Measurements from ENCODE around the gene CRACR2A. TPM values are rescaled to one million over a fixed set of nuclear protein-coding genes. Genes with fewer than 3 reads are reported as not detected.

The CRACR2A gene
- total RNA-seq, 1 experiment from 2014 or later = 2.0 TPM

- Histone ChIP-seq H3K36me3 (replicated peaks; ENCODE audit: control insufficient read depth, insufficient read depth, low read length) (no peaks in the 10 kb centered on the region), H3K4me3 (ENCODE audit: insufficient read depth, low read depth, low read length) (no peak overlapping the region), H3K27me3 (ENCODE audit: control insufficient read depth, insufficient read depth, low read length) (no peaks in the 10 kb centered on the region)
- no peak for DNase-seq
These were observed 60.1 kb downstream of the CRACR2A start for GRCh38 chr12:3692616-3693365.

- H3K4me3 ChIP-seq (ENCODE audit: insufficient read depth, low read depth, low read length) = no peak overlapping the region
- H3K27me3 ChIP-seq (ENCODE audit: control insufficient read depth, insufficient read depth, low read length) = no peaks in the 10 kb centered on the region
- no peaks in the 10 kb centered on the region for H3K36me3 ChIP-seq (replicated peaks; ENCODE audit: control insufficient read depth, insufficient read depth, low read length)
- no peak for DNase-seq
These were observed 66.4 kb downstream of the CRACR2A start for GRCh38 chr12:3686463-3686862.

- no peaks in the 10 kb centered on the region for H3K27me3 ChIP-seq (ENCODE audit: control insufficient read depth, insufficient read depth, low read length)
- no peaks in the 10 kb centered on the region for H3K36me3 ChIP-seq (replicated peaks; ENCODE audit: control insufficient read depth, insufficient read depth, low read length)
- DNase-seq = no peak
- H3K4me3 ChIP-seq (ENCODE audit: insufficient read depth, low read depth, low read length) = no peak overlapping the region
These were observed 67.1 kb downstream of the CRACR2A start for GRCh38 chr12:3685830-3686229.

GRCh38 chr12:3684449-3685051 is 68.4 kb downstream of the CRACR2A start:
- Histone ChIP-seq H3K4me3 (ENCODE audit: insufficient read depth, low read depth, low read length) (no peak overlapping the region), H3K27me3 (ENCODE audit: control insufficient read depth, insufficient read depth, low read length) (no peaks in the 10 kb centered on the region), H3K36me3 (replicated peaks; ENCODE audit: control insufficient read depth, insufficient read depth, low read length) (no peaks in the 10 kb centered on the region)
- no peak for DNase-seq

- no peak for DNase-seq
- Histone ChIP-seq H3K4me3 (ENCODE audit: insufficient read depth, low read depth, low read length) (no peak overlapping the region), H3K36me3 (replicated peaks; ENCODE audit: control insufficient read depth, insufficient read depth, low read length) (no peaks in the 10 kb centered on the region), H3K27me3 (ENCODE audit: control insufficient read depth, insufficient read depth, low read length) (no peaks in the 10 kb centered on the region)
These were observed 69.2 kb downstream of the CRACR2A start for GRCh38 chr12:3683670-3684069.

GRCh38 chr12:3681595-3682061 is 71.3 kb downstream of the CRACR2A start:
- Histone ChIP-seq H3K36me3 (replicated peaks; ENCODE audit: control insufficient read depth, insufficient read depth, low read length) (no peaks in the 10 kb centered on the region), H3K4me3 (ENCODE audit: insufficient read depth, low read depth, low read length) (no peak overlapping the region), H3K27me3 (ENCODE audit: control insufficient read depth, insufficient read depth, low read length) (no peaks in the 10 kb centered on the region)
- no peak for DNase-seq

GRCh38 chr12:3680919-3681594 is 71.9 kb downstream of the CRACR2A start:
- DNase-seq = no peak
- H3K27me3 ChIP-seq (ENCODE audit: control insufficient read depth, insufficient read depth, low read length) = no peaks in the 10 kb centered on the region
- H3K4me3 ChIP-seq (ENCODE audit: insufficient read depth, low read depth, low read length) = no peak overlapping the region
- no peaks in the 10 kb centered on the region for H3K36me3 ChIP-seq (replicated peaks; ENCODE audit: control insufficient read depth, insufficient read depth, low read length)

GRCh38 chr12:3679831-3680230 is 73.1 kb downstream of the CRACR2A start:
- Histone ChIP-seq H3K4me3 (ENCODE audit: insufficient read depth, low read depth, low read length) (no peak overlapping the region), H3K36me3 (replicated peaks; ENCODE audit: control insufficient read depth, insufficient read depth, low read length) (no peaks in the 10 kb centered on the region), H3K27me3 (ENCODE audit: control insufficient read depth, insufficient read depth, low read length) (no peaks in the 10 kb centered on the region)
- no peak for DNase-seq

- no peak for DNase-seq
- Histone ChIP-seq H3K36me3 (replicated peaks; ENCODE audit: control insufficient read depth, insufficient read depth, low read length) (no peaks in the 10 kb centered on the region), H3K27me3 (ENCODE audit: control insufficient read depth, insufficient read depth, low read length) (no peaks in the 10 kb centered on the region), H3K4me3 (ENCODE audit: insufficient read depth, low read depth, low read length) (no peak overlapping the region)
These were observed 75.3 kb downstream of the CRACR2A start for GRCh38 chr12:3677609-3678008.

GRCh38 chr12:3673981-3674708 is 78.8 kb downstream of the CRACR2A start:
- no peaks in the 10 kb centered on the region for H3K36me3 ChIP-seq (replicated peaks; ENCODE audit: control insufficient read depth, insufficient read depth, low read length)
- no peak for DNase-seq
- no peaks in the 10 kb centered on the region for H3K27me3 ChIP-seq (ENCODE audit: control insufficient read depth, insufficient read depth, low read length)
- H3K4me3 ChIP-seq (ENCODE audit: insufficient read depth, low read depth, low read length) = no peak overlapping the region

- Histone ChIP-seq H3K27me3 (ENCODE audit: control insufficient read depth, insufficient read depth, low read length) (no peaks in the 10 kb centered on the region), H3K36me3 (replicated peaks; ENCODE audit: control insufficient read depth, insufficient read depth, low read length) (no peaks in the 10 kb centered on the region), H3K4me3 (ENCODE audit: insufficient read depth, low read depth, low read length) (no peak overlapping the region)
- DNase-seq = no peak
These were observed 80.8 kb downstream of the CRACR2A start for GRCh38 chr12:3672113-3672509.

GRCh38 chr12:3671330-3672112 is 81.4 kb downstream of the CRACR2A start:
- Histone ChIP-seq H3K27me3 (ENCODE audit: control insufficient read depth, insufficient read depth, low read length) (no peaks in the 10 kb centered on the region), H3K4me3 (ENCODE audit: insufficient read depth, low read depth, low read length) (no peak overlapping the region), H3K36me3 (replicated peaks; ENCODE audit: control insufficient read depth, insufficient read depth, low read length) (no peaks in the 10 kb centered on the region)
- no peak for DNase-seq

GRCh38 chr12:3670083-3670620 is 82.8 kb downstream of the CRACR2A start:
- no peak for DNase-seq
- Histone ChIP-seq H3K36me3 (replicated peaks; ENCODE audit: control insufficient read depth, insufficient read depth, low read length) (no peaks in the 10 kb centered on the region), H3K4me3 (ENCODE audit: insufficient read depth, low read depth, low read length) (no peak overlapping the region), H3K27me3 (ENCODE audit: control insufficient read depth, insufficient read depth, low read length) (no peaks in the 10 kb centered on the region)

GRCh38 chr12:3669594-3669993 is 83.3 kb downstream of the CRACR2A start:
- H3K36me3 ChIP-seq (replicated peaks; ENCODE audit: control insufficient read depth, insufficient read depth, low read length) = no peaks in the 10 kb centered on the region
- H3K27me3 ChIP-seq (ENCODE audit: control insufficient read depth, insufficient read depth, low read length) = no peaks in the 10 kb centered on the region
- DNase-seq = no peak
- no peak overlapping the region for H3K4me3 ChIP-seq (ENCODE audit: insufficient read depth, low read depth, low read length)
